B cell (primary cell): ENCODE measurements around the gene KSR1. TPM values are rescaled to one million over a fixed set of nuclear protein-coding genes. Genes with fewer than 3 reads are reported as not detected.

Source experiments
- ATAC-seq: fragments of 200-7000 bp; cut with Tn5 transposase; one replicate; pipeline ENCODE4 v1.10.0; 2021; ENCODE audit warnings: low read depth, mild to moderate bottlenecking, moderate number of reproducible peaks, moderate library complexity
- CTCF ChIA-PET: fragments of 350-600 bp; sonication (Branson Sonifier 250); formaldehyde crosslinking; loops from one replicate; lab custom pipeline; 2021; ENCODE audit warnings: antibody characterized with exemption, inconsistent platforms; lab: Charles Lee
- POLR2A ChIA-PET: fragments of 350-600 bp; sonication (Branson Sonifier 250); formaldehyde crosslinking; loops from one replicate; lab custom pipeline; 2021; ENCODE audit warnings: antibody characterized with exemption; lab: Charles Lee
- DNase-seq: peaks from one replicate; pipeline ENCODE4 v3.0.0; 2013
- H2AFZ ChIP-seq: 2 replicates; pipeline ENCODE4 v1.6.1; 2012; ENCODE audit warnings: mild to moderate bottlenecking, low read depth, low read length; ENCODE audit not compliant: insufficient read depth, poor library complexity, severe bottlenecking
- H3K27ac ChIP-seq, 2 donors: 1 replicate in 1 of 2; 2 replicates in 1 of 2; pipeline ENCODE4 v1.5.1; 2012 to 2013; ENCODE audit warnings: low read length in 2 of 2, mild to moderate bottlenecking in 2 of 2, moderate library complexity in 1 of 2
- H3K27me3 ChIP-seq, 4 experiments: fragments of 200-600 bp in 1 of 4; sonication (generic) in 1 of 4; replicated peaks in 1 of 4; 1 replicate in 2 of 4; 2 replicates in 2 of 4; pipeline versions ENCODE4 v1.6.1 to v1.7.0; 2013 to 2016; ENCODE audit warnings: low read length in 3 of 4, mild to moderate bottlenecking in 2 of 4, mixed read lengths in 1 of 4, moderate library complexity in 1 of 4; ENCODE audit not compliant: insufficient read depth in 4 of 4, control insufficient read depth in 3 of 4; ENCODE audit errors: control extremely low read depth in 1 of 4
- H3K36me3 ChIP-seq, 2 experiments: replicated peaks in 1 of 2; 1 replicate in 1 of 2; 2 replicates in 1 of 2; pipeline versions ENCODE4 v1.6.1 to v1.7.1; 2013; ENCODE audit warnings: low read length in 1 of 2; ENCODE audit not compliant: insufficient read depth in 2 of 2, control insufficient read depth in 1 of 2; ENCODE audit errors: control extremely low read depth in 1 of 2, extremely low read depth in 1 of 2
- H3K4me1 ChIP-seq, 2 donors: fragments of 200-600 bp in 1 of 2; sonication (generic) in 1 of 2; 1 replicate in 1 of 2; 2 replicates in 1 of 2; pipeline versions ENCODE4 v1.5.1 to v1.6.1; 2013 to 2017; ENCODE audit warnings: low read length in 2 of 2; ENCODE audit not compliant: control insufficient read depth in 2 of 2, insufficient read depth in 2 of 2
- H3K4me2 ChIP-seq: replicated peaks from 2 replicates; pipeline ENCODE3; 2012; ENCODE audit warnings: mild to moderate bottlenecking, low read depth, low read length; ENCODE audit not compliant: poor library complexity, severe bottlenecking
- H3K4me3 ChIP-seq, 5 experiments: fragments of 200-600 bp in 1 of 5; sonication (generic) in 1 of 5; 1 replicate in 3 of 5; 2 replicates in 2 of 5; pipeline versions ENCODE4 v1.5.1 to v1.7.0; 2011 to 2016; ENCODE audit warnings: low read length in 4 of 5, mild to moderate bottlenecking in 4 of 5, low read depth in 2 of 5, control low read depth in 1 of 5, moderate library complexity in 1 of 5; ENCODE audit not compliant: insufficient read depth in 1 of 5; ENCODE audit errors: control extremely low read depth in 1 of 5, extremely low read depth in 1 of 5
- H3K79me2 ChIP-seq: fragments of 200-600 bp; sonication (generic); one replicate; pipeline ENCODE4 v1.6.0; 2016; ENCODE audit warnings: low read length; ENCODE audit not compliant: control insufficient read depth, insufficient read depth
- H3K9ac ChIP-seq: fragments of 200-600 bp; sonication (generic); 2 replicates; pipeline ENCODE4 v1.6.1; 2017; ENCODE audit warnings: mild to moderate bottlenecking, low read length, moderate library complexity
- H3K9me3 ChIP-seq, 3 donors: one replicate each; pipeline versions ENCODE4 v1.6.1 to v1.7.1; 2013; ENCODE audit warnings: low read length in 2 of 3; ENCODE audit not compliant: control insufficient read depth in 2 of 3, insufficient read depth in 1 of 3; ENCODE audit errors: control extremely low read depth in 1 of 3
- H4K20me1 ChIP-seq: 2 replicates; pipeline ENCODE4 v1.6.0; 2012; ENCODE audit warnings: mild to moderate bottlenecking, low read length; ENCODE audit not compliant: insufficient read depth, control insufficient read depth, poor library complexity, severe bottlenecking
- H3K27ac Mint-ChIP-seq: one replicate; pipeline ENCODE4 v1.8.0; 2021; ENCODE audit warnings: mixed read lengths
- H3K27me3 Mint-ChIP-seq: one replicate; pipeline ENCODE4 v1.8.0; 2021; ENCODE audit warnings: mixed read lengths
- H3K4me1 Mint-ChIP-seq: one replicate; pipeline ENCODE4 v1.8.0; 2021; ENCODE audit warnings: mixed read lengths
- H3K4me3 Mint-ChIP-seq: one replicate; pipeline ENCODE4 v1.8.0; 2021; ENCODE audit warnings: mixed read lengths
- H3K9me3 Mint-ChIP-seq: one replicate; pipeline ENCODE4 v1.8.0; 2022; ENCODE audit warnings: mixed read lengths; ENCODE audit not compliant: insufficient read depth
- EZH2 ChIP-seq: IDR thresholded peaks from 2 replicates; pipeline ENCODE4 v1.6.1; 2012; ENCODE audit warnings: borderline replicate concordance, low read depth, mild to moderate bottlenecking, moderate library complexity, low read length; ENCODE audit not compliant: insufficient read depth, poor library complexity, severe bottlenecking
- WGBS: methylation state at CpG from one replicate; pipeline ENCODE4 v1.1.5; 2013; ENCODE audit warnings: missing lambda C conversion rate; ENCODE audit not compliant: insufficient coverage; 5-methylcytosine and 5-hydroxymethylcytosine counted together
- intact Hi-C: fragments of 100-400 bp; cut with micrococcal nuclease; formaldehyde crosslinking; loops from one replicate; pipeline ENCODE4 v1.10.0; 2022
- polyA plus RNA-seq: library from polyadenylated mRNA; depleted of rRNA; stranded (reverse); fragments of >200 nt; gene quantifications from 2 replicates; pipeline ENCODE4 v1.2.3, GENCODE V29; 2012
- total RNA-seq, 2 donors: library from RNA; stranded (reverse); fragments of 120-200 nt in 1 of 2; gene quantifications; 1 replicate in 1 of 2; 2 replicates in 1 of 2; pipeline versions ENCODE4 v1.2.3 to v1.2.4, GENCODE V29; 2013 to 2022
- TF ChIP-seq, protein P1 (sequence below): fragments of 200-600 bp; IDR thresholded peaks from one replicate; pipeline ENCODE4 v1.8.0; 2022; ENCODE audit warnings: antibody characterized with exemption, mild to moderate bottlenecking

KSR1 gene
- total and polyA plus RNA-seq, 2 donors (not counting 1 experiment from before 2014, with no cell fraction given), result 27.5 to 85.6 TPM

DNA sequence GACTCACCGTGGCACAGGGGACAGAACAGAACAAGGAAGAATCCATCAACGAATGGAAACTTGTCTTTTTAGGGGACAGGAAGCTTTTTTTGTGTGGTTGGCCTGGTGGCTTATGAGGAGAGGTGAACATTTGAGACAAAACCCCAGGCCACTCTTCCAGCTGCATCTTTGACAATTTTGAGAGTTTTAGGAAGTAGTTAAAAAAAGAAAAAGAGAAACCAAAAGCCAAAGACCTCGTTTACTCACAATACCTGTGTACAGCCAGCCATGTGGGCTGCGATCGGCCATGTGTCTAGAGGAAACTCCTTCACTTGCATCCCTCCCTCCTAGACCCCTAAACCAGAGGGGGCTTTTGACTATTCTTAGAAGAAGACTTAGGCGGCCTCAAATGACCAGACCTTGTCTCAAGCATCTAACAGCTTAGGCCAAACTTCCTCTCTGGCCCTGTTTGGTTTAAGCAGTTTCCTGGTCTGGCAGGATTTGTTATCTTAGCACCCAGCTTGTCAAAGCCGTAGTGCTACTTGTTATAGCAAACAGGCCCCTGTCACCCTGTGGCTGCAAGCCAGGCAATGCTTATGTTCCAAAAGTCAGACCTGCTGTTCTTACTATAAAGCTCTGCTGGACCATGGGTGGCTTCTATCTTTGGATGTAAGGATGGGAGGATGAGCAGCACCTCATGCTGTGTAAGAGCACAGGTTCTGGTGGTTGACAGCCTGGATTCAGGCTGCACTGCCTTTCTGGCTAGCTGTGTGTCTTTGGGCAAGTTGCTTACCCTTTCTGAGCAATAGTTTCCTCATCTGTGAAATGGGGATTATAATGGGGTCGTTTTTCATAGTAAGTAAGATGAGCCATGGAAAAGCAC lies 17.7 kb downstream of the KSR1 start:
- H3K4me1 Mint-ChIP-seq, result peaks cover 69% of the 10 kb centered on the region
- no peak for ATAC-seq
- peak overlapping the region; percentile 74 for H2AFZ ChIP-seq
- ChIA-PET CTCF (interaction anchor here (0.9 to 3.7 kb wide), 6 partner anchors 13 to 228 kb away, joined by 3 to 14 read pairs (median 4); partner anchors contain the start of gene KSR1), POLR2A (interaction anchor here (0.9 to 1.5 kb wide), 3 partner anchors 17 to 33 kb away, joined by 3 to 5 read pairs (median 5); no protein-coding TSS in a partner anchor)
- peaks cover 35 to 63% of the 10 kb centered on the region in 2 donors for H3K4me1 ChIP-seq
- peak overlapping the region; percentile 80 to 89 for H3K27ac ChIP-seq
- no peaks in the 10 kb centered on the region for H3K9me3 ChIP-seq
- H4K20me1 ChIP-seq, result no peaks in the 10 kb centered on the region
- no peaks in the 10 kb centered on the region for H3K27me3 ChIP-seq
- H3K27ac Mint-ChIP-seq, result peak overlapping the region; percentile 92
- no peaks in the 10 kb centered on the region for H3K27me3 Mint-ChIP-seq
- peak overlapping the region; percentile 81 for H3K4me3 Mint-ChIP-seq
- peak overlapping the region in 4 of 5 experiments; percentile 13 to 38 (median 20) for H3K4me3 ChIP-seq
- WGBS, result 0% methylated on average over 5 of the region's 8 CpGs
- H3K9me3 Mint-ChIP-seq, result no peaks in the 10 kb centered on the region
- no peaks in the 10 kb centered on the region for H3K36me3 ChIP-seq
- DNase-seq, result peak; percentile 71
- H3K9ac ChIP-seq, result peak overlapping the region; percentile 58
- no peak for TF ChIP-seq EZH2
- TF ChIP-seq, protein P1, sequence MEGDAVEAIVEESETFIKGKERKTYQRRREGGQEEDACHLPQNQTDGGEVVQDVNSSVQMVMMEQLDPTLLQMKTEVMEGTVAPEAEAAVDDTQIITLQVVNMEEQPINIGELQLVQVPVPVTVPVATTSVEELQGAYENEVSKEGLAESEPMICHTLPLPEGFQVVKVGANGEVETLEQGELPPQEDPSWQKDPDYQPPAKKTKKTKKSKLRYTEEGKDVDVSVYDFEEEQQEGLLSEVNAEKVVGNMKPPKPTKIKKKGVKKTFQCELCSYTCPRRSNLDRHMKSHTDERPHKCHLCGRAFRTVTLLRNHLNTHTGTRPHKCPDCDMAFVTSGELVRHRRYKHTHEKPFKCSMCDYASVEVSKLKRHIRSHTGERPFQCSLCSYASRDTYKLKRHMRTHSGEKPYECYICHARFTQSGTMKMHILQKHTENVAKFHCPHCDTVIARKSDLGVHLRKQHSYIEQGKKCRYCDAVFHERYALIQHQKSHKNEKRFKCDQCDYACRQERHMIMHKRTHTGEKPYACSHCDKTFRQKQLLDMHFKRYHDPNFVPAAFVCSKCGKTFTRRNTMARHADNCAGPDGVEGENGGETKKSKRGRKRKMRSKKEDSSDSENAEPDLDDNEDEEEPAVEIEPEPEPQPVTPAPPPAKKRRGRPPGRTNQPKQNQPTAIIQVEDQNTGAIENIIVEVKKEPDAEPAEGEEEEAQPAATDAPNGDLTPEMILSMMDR, result no peak
- peaks cover 51% of the 10 kb centered on the region for H3K79me2 ChIP-seq
- intact Hi-C loops, result loop anchor here (2.0 to 5.0 kb wide), 4 partner anchors 17 to 122 kb away; partner anchors contain the start of gene KSR1
- peak overlapping the region; percentile 64 for H3K4me2 ChIP-seq
